Vagina (tissue), 2 donors: ENCODE data around the gene AP2M1.

Experiments used
- POLR2A ChIP-seq, 2 donors: fragments of 450-650 bp; IDR thresholded peaks; one replicate each; pipeline ENCODE4 v1.6.1; 2017; ENCODE audit warnings: antibody characterized with exemption in 2 of 2, mild to moderate bottlenecking in 2 of 2, moderate library complexity in 2 of 2
- POLR2AphosphoS5 ChIP-seq, 2 donors: sonication (generic); formaldehyde crosslinking; IDR thresholded peaks; one replicate each; pipeline ENCODE4 v1.9.0; 2017; ENCODE audit warnings: antibody characterized with exemption in 2 of 2, mild to moderate bottlenecking in 2 of 2, low read depth in 1 of 2; ENCODE audit not compliant: insufficient read depth in 1 of 2
- TF ChIP-seq, protein P1 (sequence below), 3 experiments: fragments of 450-650 bp in 2 of 3; fragments of 200-600 bp in 1 of 3; sonication (generic) in 1 of 3; IDR thresholded peaks; one replicate each; pipeline ENCODE4 v1.5.1; 2017 to 2019; ENCODE audit warnings: antibody characterized with exemption in 3 of 3, mild to moderate bottlenecking in 2 of 3, moderate library complexity in 2 of 3

DNA sequence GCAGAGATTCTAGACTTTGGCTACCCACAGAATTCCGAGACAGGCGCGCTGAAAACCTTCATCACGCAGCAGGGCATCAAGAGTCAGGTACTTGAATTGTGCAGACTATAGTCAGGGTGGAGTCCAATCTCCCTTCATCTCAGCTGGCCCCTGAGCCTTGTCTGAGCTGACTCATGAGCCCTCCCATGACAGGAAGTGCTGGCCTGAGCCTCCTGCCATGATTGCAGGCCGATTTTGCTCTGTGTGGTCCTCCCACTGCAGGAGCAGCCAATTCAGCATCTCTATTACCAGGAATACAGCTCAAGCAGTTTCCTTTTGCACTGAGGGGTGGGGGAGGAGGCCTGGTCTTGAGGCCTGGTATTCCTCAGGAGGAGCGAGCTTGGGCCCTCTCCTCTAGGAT lies 5.5 kb downstream of the AP2M1 start:
- TF ChIP-seq, protein P1, sequence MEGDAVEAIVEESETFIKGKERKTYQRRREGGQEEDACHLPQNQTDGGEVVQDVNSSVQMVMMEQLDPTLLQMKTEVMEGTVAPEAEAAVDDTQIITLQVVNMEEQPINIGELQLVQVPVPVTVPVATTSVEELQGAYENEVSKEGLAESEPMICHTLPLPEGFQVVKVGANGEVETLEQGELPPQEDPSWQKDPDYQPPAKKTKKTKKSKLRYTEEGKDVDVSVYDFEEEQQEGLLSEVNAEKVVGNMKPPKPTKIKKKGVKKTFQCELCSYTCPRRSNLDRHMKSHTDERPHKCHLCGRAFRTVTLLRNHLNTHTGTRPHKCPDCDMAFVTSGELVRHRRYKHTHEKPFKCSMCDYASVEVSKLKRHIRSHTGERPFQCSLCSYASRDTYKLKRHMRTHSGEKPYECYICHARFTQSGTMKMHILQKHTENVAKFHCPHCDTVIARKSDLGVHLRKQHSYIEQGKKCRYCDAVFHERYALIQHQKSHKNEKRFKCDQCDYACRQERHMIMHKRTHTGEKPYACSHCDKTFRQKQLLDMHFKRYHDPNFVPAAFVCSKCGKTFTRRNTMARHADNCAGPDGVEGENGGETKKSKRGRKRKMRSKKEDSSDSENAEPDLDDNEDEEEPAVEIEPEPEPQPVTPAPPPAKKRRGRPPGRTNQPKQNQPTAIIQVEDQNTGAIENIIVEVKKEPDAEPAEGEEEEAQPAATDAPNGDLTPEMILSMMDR (IDR thresholded peaks at IDR 0.05): no peak
- TF ChIP-seq POLR2A (IDR thresholded peaks at IDR 0.05) (no peak), POLR2AphosphoS5 (IDR thresholded peaks at IDR 0.05; ENCODE audit: insufficient read depth in 1 of 2, low read depth in 1 of 2) (no peak)
